Choroid plexus epithelial cell (primary cell): Measurements from ENCODE around the gene ARHGAP26.

ENCODE experiments used
- DNase-seq: peaks from one replicate; pipeline ENCODE4 v3.0.0-alpha.2; 2010; ENCODE audit warnings: low read depth
- H3K4me3 ChIP-seq: 2 replicates; pipeline ENCODE4 v1.5.1; 2011; ENCODE audit warnings: low read depth, mild to moderate bottlenecking, control low read depth, low read length, moderate library complexity
- TF ChIP-seq, protein P1 (sequence below): conservative IDR thresholded peaks from 2 replicates; pipeline ENCODE4 v1.5.1; 2011; ENCODE audit warnings: low read depth, mild to moderate bottlenecking, control low read depth, inconsistent platforms, low read length, moderate library complexity

ARHGAP26 gene

DNA sequence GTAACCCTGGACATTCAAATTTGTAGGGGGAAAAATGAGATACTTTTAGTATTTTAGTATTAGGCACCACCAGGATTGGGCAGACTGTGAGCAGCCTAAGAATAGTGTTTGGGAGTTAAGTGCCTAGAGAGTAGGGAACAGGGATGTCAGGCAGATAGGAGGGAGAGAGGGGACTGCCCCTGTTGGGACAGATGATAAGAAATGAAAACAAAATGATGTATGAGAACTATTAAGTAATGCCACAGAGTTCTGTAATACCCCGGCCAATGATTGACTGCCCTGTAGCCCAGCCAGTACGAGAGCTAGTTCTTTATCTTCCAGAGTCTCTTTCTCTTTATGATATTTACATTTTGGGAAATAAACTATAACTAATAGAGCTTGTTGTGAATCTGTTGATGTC, 24.4 kb downstream of the ARHGAP26 start:
- TF ChIP-seq, protein P1, sequence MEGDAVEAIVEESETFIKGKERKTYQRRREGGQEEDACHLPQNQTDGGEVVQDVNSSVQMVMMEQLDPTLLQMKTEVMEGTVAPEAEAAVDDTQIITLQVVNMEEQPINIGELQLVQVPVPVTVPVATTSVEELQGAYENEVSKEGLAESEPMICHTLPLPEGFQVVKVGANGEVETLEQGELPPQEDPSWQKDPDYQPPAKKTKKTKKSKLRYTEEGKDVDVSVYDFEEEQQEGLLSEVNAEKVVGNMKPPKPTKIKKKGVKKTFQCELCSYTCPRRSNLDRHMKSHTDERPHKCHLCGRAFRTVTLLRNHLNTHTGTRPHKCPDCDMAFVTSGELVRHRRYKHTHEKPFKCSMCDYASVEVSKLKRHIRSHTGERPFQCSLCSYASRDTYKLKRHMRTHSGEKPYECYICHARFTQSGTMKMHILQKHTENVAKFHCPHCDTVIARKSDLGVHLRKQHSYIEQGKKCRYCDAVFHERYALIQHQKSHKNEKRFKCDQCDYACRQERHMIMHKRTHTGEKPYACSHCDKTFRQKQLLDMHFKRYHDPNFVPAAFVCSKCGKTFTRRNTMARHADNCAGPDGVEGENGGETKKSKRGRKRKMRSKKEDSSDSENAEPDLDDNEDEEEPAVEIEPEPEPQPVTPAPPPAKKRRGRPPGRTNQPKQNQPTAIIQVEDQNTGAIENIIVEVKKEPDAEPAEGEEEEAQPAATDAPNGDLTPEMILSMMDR = no peak
- H3K4me3 ChIP-seq = no peak overlapping the region
- DNase-seq = no peak

DNA sequence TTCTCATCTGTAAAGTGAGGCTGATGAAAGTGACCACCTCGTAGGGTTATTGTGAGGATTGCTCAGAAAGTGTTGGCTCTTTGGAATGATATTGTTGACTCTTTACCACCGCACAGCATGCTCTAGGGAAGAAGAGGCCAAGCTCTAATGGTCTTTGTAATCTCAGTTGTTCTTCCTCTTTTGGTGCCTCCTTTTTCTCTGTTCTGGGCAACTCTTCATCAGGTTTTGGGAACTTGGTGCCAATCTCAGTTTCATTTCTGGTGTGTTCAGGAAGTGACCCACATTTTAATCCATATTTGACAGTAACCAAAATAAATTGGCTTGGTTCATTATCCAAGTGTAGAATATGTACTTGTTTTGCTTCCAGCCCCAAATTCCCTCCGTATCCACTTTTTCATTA, 25.1 kb downstream of the ARHGAP26 start:
- TF ChIP-seq, protein P1 = no peak
- H3K4me3 ChIP-seq = no peak overlapping the region
- DNase-seq = no peak

DNA sequence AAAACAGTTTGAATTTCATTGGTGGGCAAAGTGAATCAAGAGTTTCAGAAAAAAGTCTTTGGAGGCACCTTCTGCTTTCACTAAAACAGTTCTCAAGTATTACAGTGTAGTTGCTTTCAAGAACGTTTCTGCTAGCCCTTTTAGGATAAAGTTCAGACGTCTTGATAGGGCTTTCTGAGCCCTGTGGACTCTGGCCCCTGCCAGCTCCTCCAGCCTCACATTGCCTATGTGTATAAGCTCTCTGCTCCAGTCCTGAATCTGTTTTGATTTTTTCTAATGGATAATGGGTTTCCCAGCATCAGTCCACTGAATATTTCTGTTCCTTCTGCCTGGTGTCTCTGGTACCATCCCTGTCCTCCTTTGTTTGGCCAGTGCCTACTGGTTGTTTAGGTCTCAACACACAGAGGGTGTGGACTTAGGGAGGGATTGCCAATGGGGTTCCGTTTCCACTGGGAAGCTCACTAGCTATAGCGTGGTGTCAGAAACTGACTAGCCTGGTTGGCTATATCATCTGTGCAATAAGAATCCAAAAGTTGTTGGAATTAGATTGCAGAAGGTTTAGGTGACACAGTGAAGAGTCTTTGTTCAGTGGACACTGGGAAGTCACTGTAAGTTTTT, 26.4 kb downstream of the ARHGAP26 start:
- H3K4me3 ChIP-seq = no peak overlapping the region
- no peak for DNase-seq
- TF ChIP-seq, protein P1 = no peak

DNA sequence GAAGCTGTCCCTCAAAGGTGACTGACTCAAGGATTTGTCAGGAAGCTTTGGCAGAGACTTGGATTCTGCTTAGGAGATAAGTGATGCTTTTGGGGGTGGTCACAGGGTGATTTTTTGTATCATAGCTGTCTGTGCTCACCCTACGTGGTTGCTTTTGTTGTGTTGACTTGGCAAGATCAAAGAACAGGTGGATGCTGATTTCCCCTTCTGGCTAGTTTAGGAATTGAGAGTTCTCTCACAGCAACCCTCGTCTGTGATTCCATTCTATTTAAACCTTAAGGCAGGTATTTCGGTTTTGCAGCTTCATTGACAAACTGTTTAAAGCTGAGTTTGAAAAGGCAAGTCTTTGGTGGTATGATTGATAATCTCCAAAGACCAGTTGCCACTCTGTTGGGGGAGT, 27.2 kb downstream of the ARHGAP26 start:
- TF ChIP-seq, protein P1 = no peak
- H3K4me3 ChIP-seq = no peak overlapping the region
- DNase-seq = no peak

DNA sequence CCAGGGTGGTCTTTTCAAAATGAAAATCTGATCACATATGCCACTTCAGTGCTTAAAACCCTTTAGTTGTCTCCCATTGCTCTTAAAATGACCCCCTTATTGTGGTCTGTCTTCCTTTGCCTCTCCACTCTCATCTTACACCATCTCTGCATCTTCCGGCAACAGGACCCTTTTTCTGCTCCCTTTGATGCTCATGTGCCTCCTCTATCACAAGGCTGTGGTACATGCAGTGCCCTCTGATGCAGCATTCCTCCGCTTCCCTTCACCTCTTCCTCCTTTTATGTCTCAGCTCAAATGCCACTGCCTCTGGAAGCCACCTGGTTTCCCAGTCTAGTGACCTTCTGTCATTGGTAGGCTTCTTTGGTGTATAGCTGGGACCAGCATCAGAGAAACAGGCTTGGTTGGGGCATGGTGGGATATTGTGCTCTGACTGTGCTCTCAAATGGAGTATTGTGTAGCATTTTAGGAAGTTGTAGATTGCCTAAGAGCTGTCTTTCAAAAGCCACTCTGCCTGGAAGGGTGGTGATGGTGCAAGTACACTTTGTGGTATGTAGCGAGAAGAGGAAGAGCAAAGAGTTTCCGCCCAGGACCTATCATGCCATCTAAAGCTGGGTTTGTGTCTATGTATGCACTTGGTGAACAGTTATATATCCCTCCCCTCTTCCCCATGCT, 28.1 kb downstream of the ARHGAP26 start:
- TF ChIP-seq, protein P1 = no peak
- DNase-seq = no peak
- H3K4me3 ChIP-seq = no peak overlapping the region

DNA sequence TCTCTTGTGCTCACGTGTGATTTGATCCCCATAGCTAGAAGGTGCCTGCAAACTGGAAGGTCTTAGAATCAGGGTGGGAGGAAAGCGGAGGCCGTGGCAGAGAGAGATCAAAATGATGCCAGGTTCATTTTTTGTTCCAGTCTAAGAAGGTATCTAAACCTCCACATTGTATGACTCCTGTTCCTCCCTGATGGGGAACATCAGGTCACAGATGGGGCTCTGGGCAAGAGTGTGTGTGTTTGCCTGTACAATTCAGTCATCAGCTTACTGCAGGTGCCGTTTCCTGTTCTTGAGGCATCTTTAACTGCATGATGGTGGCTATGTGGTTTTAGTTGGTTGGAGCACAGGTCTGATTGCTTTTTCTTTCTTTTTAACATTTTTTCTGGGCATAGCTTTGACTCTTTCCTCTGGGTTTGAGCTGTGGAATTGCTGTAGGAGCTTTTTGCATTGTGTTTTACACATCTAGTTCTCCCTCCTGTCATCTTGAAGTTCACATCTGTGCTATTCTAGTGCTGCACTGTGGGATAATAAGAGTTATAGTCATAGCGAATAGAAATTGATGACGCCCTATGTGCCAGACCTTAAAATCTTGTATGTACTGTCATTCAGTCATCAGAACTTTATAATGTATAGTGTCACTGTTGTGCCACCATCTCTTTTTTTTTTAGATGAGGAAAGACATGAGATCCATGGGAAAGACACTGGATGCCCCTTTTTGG, 30.8 kb downstream of the ARHGAP26 start:
- no peak for DNase-seq
- H3K4me3 ChIP-seq = no peak overlapping the region
- TF ChIP-seq, protein P1 = no peak

DNA sequence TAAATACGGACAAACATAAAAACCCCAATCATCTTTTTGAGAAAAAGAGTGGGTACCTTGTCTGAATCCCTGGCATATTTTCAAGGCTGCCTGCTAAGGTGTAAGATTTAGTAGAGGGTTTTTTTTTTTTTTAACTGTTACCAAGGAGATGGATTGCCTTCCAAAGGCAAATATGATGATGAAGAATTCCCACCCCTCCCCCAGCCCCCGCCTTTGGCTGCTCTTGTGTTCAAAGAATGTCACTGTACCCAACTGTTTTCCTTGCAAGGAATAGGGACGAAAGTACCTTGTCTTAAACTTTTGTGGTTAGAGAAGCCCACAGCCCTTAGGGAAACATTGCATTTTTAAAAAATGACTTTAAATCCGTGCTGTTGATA, 31.3 kb downstream of the ARHGAP26 start:
- DNase-seq = no peak
- TF ChIP-seq, protein P1 = no peak
- no peak overlapping the region for H3K4me3 ChIP-seq
